ENCODE results near the gene PIK3CA. TPM values are rescaled to one million over a fixed set of nuclear protein-coding genes. Genes with fewer than 3 reads are reported as not detected.

Gene PIK3CA
- polyA plus RNA-seq, 3 donors, result 7.4 to 9.5 (median 9.4) TPM

DNA sequence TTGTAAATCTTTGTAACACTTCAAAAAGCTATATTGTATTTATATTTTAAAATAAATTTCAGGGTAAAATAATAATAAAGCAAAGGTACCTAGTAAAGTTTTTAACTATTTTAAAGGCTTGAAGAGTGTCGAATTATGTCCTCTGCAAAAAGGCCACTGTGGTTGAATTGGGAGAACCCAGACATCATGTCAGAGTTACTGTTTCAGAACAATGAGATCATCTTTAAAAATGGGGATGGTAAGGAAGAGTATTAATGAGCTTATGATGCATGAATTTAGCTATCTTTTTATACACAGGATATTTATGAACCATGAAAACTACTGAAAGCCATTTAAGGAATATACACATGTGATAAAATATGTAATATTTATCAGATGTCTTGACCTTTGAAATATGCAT lies 76.4 kb downstream of the PIK3CA start:
- DNase-seq, result no peak
- intact Hi-C loops (cut with micrococcal nuclease), result no loop called here
- no peaks in the 10 kb centered on the region for H3K4me1 Mint-ChIP-seq
- H3K4me3 Mint-ChIP-seq, result no peak overlapping the region
- Histone ChIP-seq H3K4me1 (ENCODE audit: control insufficient read depth in 1 of 2, insufficient read depth in 2 of 2, low read length in 2 of 2) (no peaks in the 10 kb centered on the region), H3K27me3 (ENCODE audit: control insufficient read depth in 2 of 2, insufficient read depth in 2 of 2, low read length in 2 of 2) (no peaks in the 10 kb centered on the region), H3K9me3 (replicated peaks in 1 of 2; ENCODE audit: control insufficient read depth in 1 of 2, insufficient read depth in 1 of 2, low read length in 2 of 2) (no peaks in the 10 kb centered on the region), H3K27ac (ENCODE audit: low read depth in 1 of 2, low read length in 2 of 2) (no peak overlapping the region), H3K9ac (ENCODE audit: insufficient read depth, low read length, poor library complexity, severe bottlenecking) (no peak overlapping the region), H3K4me2 (replicated peaks; ENCODE audit: extremely low read depth, low read length, poor library complexity, severe bottlenecking) (no peak overlapping the region), H2AFZ (ENCODE audit: insufficient read depth, low read depth, low read length, poor library complexity, severe bottlenecking) (no peak overlapping the region), H4K20me1 (ENCODE audit: insufficient read depth, low read length) (no peaks in the 10 kb centered on the region), H3K79me2 (ENCODE audit: insufficient read depth, low read length) (no peaks in the 10 kb centered on the region), H3K36me3 (replicated peaks in 1 of 2; ENCODE audit: control insufficient read depth in 1 of 2, insufficient read depth in 2 of 2, low read length in 2 of 2) (peaks cover 58 to 83% of the 10 kb centered on the region in 2 donors), H3K4me3 (replicated peaks in 1 of 3; ENCODE audit: low read depth in 2 of 3, low read length in 3 of 3) (no peak overlapping the region)
- H3K9me3 Mint-ChIP-seq, result no peaks in the 10 kb centered on the region
- peaks cover 56 to 59% of the 10 kb centered on the region in 2 donors for H3K36me3 Mint-ChIP-seq
- 100% methylated on average over 1 of the region's 1 CpG for WGBS (ENCODE audit: insufficient coverage)
- no peak for TF ChIP-seq CTCF (IDR thresholded peaks at IDR 0.05)
- H3K27me3 Mint-ChIP-seq (ENCODE audit: low read depth in 3 of 3), result peaks cover 0 to 2% (median 0%) of the 10 kb centered on the region in 3 donors
- H3K27ac Mint-ChIP-seq, result no peak overlapping the region

- no peak overlapping the region for H3K4me3 ChIP-seq (replicated peaks in 1 of 3; ENCODE audit: low read depth in 2 of 3, low read length in 3 of 3)
- DNase-seq, result no peak
- H3K4me1 Mint-ChIP-seq, result no peaks in the 10 kb centered on the region
- peaks cover 60 to 85% of the 10 kb centered on the region in 2 donors for H3K36me3 ChIP-seq (replicated peaks in 1 of 2; ENCODE audit: control insufficient read depth in 1 of 2, insufficient read depth in 2 of 2, low read length in 2 of 2)
- no peaks in the 10 kb centered on the region for H3K4me1 ChIP-seq (ENCODE audit: control insufficient read depth in 1 of 2, insufficient read depth in 2 of 2, low read length in 2 of 2)
- peak overlapping the region in 1 of 7 donors; percentile 2 for H3K27ac Mint-ChIP-seq
- no peaks in the 10 kb centered on the region for H3K27me3 ChIP-seq (ENCODE audit: control insufficient read depth in 2 of 2, insufficient read depth in 2 of 2, low read length in 2 of 2)
- H3K9me3 Mint-ChIP-seq, result no peaks in the 10 kb centered on the region
- peaks cover 0 to 2% (median 0%) of the 10 kb centered on the region in 3 donors for H3K27me3 Mint-ChIP-seq (ENCODE audit: low read depth in 3 of 3)
- no peak overlapping the region for H3K9ac ChIP-seq (ENCODE audit: insufficient read depth, low read length, poor library complexity, severe bottlenecking)
- no peak overlapping the region for H3K4me3 Mint-ChIP-seq
- intact Hi-C loops (cut with micrococcal nuclease), result no loop called here
- no CpG with 5 or more reads among the region's 3 CpGs for WGBS (ENCODE audit: insufficient coverage)
- H3K9me3 ChIP-seq (replicated peaks in 1 of 2; ENCODE audit: control insufficient read depth in 1 of 2, insufficient read depth in 1 of 2, low read length in 2 of 2), result no peaks in the 10 kb centered on the region
- no peak for TF ChIP-seq CTCF (IDR thresholded peaks at IDR 0.05)
- H3K27ac ChIP-seq (ENCODE audit: low read depth in 1 of 2, low read length in 2 of 2), result no peak overlapping the region
- H4K20me1 ChIP-seq (ENCODE audit: insufficient read depth, low read length), result no peaks in the 10 kb centered on the region
- peaks cover 64 to 72% of the 10 kb centered on the region in 2 donors for H3K36me3 Mint-ChIP-seq
- H3K4me2 ChIP-seq (replicated peaks; ENCODE audit: extremely low read depth, low read length, poor library complexity, severe bottlenecking), result no peak overlapping the region
- no peak overlapping the region for H2AFZ ChIP-seq (ENCODE audit: insufficient read depth, low read depth, low read length, poor library complexity, severe bottlenecking)
- H3K79me2 ChIP-seq (ENCODE audit: insufficient read depth, low read length), result no peaks in the 10 kb centered on the region
Observed at GRCh38 chr3:179227349-179227748, 79.2 kb downstream of the PIK3CA start.

Data from CD14-positive monocyte (primary cell).